ENCODE data around the gene CCL25. TPM values are rescaled to one million over a fixed set of nuclear protein-coding genes. Genes with fewer than 3 reads are reported as not detected.

CCL25 gene
- total and polyA plus RNA-seq, 2 of the 13 experiments (the other 11 are each of a cell fraction or from before 2014, with no cell fraction given) = not detected

DNA sequence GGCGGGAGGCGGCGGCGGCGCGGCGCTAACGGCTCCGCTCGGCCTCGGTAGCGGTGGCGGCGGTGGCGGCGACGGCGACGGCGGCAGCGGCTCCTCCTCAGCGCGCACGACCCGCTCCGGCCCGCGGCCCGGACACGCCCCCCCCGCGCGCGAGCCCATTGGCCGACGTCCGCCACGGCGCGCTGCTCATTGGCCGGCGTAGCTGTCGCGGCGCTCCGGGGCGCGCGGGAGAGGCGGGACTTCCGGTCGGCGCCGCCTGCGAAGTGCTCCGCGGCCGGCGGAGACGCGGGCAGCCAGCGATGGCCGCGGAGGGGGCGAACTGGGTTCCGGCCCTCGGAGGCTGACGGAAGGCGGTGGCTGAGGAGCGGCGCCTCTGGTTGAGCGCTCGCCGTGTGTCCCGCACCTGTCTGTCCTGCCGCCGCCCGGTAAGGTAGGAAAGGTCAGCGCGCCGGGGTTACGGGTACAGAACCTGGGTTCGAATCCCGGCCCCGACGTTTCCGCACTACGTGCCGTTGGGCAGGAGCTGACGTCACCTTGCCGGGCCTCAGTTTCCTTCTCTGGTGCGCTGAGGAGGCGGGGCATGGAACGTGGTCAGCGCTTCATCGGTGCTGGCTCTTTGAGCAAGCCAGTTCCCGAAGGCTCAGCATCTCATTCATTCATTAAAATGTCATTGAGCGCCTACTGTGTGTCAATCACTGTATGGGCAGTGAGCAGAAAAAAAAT is 46.9 kb upstream of the CCL25 start, which contains the start of gene ELAVL1 (continued):
- TF ChIP-seq, protein P1, sequence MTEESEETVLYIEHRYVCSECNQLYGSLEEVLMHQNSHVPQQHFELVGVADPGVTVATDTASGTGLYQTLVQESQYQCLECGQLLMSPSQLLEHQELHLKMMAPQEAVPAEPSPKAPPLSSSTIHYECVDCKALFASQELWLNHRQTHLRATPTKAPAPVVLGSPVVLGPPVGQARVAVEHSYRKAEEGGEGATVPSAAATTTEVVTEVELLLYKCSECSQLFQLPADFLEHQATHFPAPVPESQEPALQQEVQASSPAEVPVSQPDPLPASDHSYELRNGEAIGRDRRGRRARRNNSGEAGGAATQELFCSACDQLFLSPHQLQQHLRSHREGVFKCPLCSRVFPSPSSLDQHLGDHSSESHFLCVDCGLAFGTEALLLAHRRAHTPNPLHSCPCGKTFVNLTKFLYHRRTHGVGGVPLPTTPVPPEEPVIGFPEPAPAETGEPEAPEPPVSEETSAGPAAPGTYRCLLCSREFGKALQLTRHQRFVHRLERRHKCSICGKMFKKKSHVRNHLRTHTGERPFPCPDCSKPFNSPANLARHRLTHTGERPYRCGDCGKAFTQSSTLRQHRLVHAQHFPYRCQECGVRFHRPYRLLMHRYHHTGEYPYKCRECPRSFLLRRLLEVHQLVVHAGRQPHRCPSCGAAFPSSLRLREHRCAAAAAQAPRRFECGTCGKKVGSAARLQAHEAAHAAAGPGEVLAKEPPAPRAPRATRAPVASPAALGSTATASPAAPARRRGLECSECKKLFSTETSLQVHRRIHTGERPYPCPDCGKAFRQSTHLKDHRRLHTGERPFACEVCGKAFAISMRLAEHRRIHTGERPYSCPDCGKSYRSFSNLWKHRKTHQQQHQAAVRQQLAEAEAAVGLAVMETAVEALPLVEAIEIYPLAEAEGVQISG (CRISPR knock-in tag; IDR thresholded peaks at IDR 0.05) = peak; percentile 70
- TF ChIP-seq BRCA1 (CRISPR knock-in tag; IDR thresholded peaks at IDR 0.05) (no peak), MEIS2 (CRISPR knock-in tag; IDR thresholded peaks at IDR 0.05) (no peak), ZKSCAN1 (IDR thresholded peaks at IDR 0.05; ENCODE audit: low read length) (peak; percentile 93), ZNF124 (CRISPR knock-in tag; IDR thresholded peaks at IDR 0.05) (no peak), BCL6 (CRISPR knock-in tag; IDR thresholded peaks at IDR 0.05) (no peak), SMAD1 (CRISPR knock-in tag; IDR thresholded peaks at IDR 0.05; ENCODE audit: borderline replicate concordance, low read depth) (0 out of 2 replicates have a peak, but pooled peaks have one; percentile 21)
- TF ChIP-seq, protein P2, sequence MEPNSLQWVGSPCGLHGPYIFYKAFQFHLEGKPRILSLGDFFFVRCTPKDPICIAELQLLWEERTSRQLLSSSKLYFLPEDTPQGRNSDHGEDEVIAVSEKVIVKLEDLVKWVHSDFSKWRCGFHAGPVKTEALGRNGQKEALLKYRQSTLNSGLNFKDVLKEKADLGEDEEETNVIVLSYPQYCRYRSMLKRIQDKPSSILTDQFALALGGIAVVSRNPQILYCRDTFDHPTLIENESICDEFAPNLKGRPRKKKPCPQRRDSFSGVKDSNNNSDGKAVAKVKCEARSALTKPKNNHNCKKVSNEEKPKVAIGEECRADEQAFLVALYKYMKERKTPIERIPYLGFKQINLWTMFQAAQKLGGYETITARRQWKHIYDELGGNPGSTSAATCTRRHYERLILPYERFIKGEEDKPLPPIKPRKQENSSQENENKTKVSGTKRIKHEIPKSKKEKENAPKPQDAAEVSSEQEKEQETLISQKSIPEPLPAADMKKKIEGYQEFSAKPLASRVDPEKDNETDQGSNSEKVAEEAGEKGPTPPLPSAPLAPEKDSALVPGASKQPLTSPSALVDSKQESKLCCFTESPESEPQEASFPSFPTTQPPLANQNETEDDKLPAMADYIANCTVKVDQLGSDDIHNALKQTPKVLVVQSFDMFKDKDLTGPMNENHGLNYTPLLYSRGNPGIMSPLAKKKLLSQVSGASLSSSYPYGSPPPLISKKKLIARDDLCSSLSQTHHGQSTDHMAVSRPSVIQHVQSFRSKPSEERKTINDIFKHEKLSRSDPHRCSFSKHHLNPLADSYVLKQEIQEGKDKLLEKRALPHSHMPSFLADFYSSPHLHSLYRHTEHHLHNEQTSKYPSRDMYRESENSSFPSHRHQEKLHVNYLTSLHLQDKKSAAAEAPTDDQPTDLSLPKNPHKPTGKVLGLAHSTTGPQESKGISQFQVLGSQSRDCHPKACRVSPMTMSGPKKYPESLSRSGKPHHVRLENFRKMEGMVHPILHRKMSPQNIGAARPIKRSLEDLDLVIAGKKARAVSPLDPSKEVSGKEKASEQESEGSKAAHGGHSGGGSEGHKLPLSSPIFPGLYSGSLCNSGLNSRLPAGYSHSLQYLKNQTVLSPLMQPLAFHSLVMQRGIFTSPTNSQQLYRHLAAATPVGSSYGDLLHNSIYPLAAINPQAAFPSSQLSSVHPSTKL (CRISPR knock-in tag; IDR thresholded peaks at IDR 0.05) = no peak
- TF ChIP-seq, protein P3, sequence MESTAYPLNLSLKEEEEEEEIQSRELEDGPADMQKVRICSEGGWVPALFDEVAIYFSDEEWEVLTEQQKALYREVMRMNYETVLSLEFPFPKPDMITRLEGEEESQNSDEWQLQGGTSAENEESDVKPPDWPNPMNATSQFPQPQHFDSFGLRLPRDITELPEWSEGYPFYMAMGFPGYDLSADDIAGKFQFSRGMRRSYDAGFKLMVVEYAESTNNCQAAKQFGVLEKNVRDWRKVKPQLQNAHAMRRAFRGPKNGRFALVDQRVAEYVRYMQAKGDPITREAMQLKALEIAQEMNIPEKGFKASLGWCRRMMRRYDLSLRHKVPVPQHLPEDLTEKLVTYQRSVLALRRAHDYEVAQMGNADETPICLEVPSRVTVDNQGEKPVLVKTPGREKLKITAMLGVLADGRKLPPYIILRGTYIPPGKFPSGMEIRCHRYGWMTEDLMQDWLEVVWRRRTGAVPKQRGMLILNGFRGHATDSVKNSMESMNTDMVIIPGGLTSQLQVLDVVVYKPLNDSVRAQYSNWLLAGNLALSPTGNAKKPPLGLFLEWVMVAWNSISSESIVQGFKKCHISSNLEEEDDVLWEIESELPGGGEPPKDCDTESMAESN (CRISPR knock-in tag; conservative IDR thresholded peaks at IDR 0.05) = 0 out of 2 replicates have a peak, but pooled peaks have one; percentile 34
- TF ChIP-seq, protein P4, sequence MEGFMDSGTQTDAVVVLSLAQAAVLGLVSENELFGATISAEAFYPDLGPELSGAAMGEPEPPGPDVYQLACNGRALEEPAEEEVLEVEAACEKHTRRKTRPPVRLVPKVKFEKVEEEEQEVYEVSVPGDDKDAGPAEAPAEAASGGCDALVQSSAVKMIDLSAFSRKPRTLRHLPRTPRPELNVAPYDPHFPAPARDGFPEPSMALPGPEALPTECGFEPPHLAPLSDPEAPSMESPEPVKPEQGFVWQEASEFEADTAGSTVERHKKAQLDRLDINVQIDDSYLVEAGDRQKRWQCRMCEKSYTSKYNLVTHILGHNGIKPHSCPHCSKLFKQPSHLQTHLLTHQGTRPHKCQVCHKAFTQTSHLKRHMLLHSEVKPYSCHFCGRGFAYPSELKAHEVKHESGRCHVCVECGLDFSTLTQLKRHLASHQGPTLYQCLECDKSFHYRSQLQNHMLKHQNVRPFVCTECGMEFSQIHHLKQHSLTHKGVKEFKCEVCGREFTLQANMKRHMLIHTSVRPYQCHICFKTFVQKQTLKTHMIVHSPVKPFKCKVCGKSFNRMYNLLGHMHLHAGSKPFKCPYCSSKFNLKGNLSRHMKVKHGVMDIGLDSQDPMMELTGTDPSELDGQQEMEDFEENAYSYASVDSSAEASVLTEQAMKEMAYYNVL (CRISPR knock-in tag; IDR thresholded peaks at IDR 0.05; ENCODE audit: borderline replicate concordance) = no peak
- TF ChIP-seq, protein P5, sequence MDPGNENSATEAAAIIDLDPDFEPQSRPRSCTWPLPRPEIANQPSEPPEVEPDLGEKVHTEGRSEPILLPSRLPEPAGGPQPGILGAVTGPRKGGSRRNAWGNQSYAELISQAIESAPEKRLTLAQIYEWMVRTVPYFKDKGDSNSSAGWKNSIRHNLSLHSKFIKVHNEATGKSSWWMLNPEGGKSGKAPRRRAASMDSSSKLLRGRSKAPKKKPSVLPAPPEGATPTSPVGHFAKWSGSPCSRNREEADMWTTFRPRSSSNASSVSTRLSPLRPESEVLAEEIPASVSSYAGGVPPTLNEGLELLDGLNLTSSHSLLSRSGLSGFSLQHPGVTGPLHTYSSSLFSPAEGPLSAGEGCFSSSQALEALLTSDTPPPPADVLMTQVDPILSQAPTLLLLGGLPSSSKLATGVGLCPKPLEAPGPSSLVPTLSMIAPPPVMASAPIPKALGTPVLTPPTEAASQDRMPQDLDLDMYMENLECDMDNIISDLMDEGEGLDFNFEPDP (CRISPR knock-in tag; conservative IDR thresholded peaks at IDR 0.05) = no peak
- TF ChIP-seq, protein P6, sequence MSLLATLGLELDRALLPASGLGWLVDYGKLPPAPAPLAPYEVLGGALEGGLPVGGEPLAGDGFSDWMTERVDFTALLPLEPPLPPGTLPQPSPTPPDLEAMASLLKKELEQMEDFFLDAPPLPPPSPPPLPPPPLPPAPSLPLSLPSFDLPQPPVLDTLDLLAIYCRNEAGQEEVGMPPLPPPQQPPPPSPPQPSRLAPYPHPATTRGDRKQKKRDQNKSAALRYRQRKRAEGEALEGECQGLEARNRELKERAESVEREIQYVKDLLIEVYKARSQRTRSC (CRISPR knock-in tag; IDR thresholded peaks at IDR 0.05; ENCODE audit: low read depth) = 0 out of 2 replicates have a peak, but pooled peaks have one; percentile 53
- TF ChIP-seq, protein P7, sequence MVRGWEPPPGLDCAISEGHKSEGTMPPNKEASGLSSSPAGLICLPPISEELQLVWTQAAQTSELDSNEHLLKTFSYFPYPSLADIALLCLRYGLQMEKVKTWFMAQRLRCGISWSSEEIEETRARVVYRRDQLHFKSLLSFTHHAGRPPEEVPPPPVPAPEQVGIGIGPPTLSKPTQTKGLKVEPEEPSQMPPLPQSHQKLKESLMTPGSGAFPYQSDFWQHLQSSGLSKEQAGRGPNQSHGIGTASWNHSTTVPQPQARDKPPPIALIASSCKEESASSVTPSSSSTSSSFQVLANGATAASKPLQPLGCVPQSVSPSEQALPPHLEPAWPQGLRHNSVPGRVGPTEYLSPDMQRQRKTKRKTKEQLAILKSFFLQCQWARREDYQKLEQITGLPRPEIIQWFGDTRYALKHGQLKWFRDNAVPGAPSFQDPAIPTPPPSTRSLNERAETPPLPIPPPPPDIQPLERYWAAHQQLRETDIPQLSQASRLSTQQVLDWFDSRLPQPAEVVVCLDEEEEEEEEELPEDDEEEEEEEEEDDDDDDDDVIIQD (CRISPR knock-in tag; IDR thresholded peaks at IDR 0.05; ENCODE audit: low read depth) = no peak

Data from HepG2 (cell line).